Measurements from ENCODE around the gene VPS8. TPM values are rescaled to one million over a fixed set of nuclear protein-coding genes. Genes with fewer than 3 reads are reported as not detected.

The VPS8 gene
- total RNA-seq, 1 experiment from 2014 or later = 39.7 TPM

- Histone ChIP-seq H3K79me2 (ENCODE audit: insufficient read depth, low read length) (no peaks in the 10 kb centered on the region), H4K91ac (ENCODE audit: insufficient read length, low read depth, low read length) (no peak overlapping the region), H3K18ac (ENCODE audit: insufficient read length, low read depth, low read length) (no peak overlapping the region), H3K23me2 (ENCODE audit: insufficient read length, low read depth, low read length, poor library complexity, severe bottlenecking) (no peaks in the 10 kb centered on the region), H2BK15ac (ENCODE audit: low read depth, low read length) (no peak overlapping the region), H3K56ac (ENCODE audit: insufficient read length, low read depth, low read length) (no peak overlapping the region), H3K14ac (ENCODE audit: insufficient read depth, low read length) (no peak overlapping the region), H4K20me1 (ENCODE audit: control insufficient read depth, insufficient read depth, insufficient read length) (no peaks in the 10 kb centered on the region), H4K8ac (replicated peaks; ENCODE audit: insufficient read length, low read depth, low read length) (no peak overlapping the region), H3K79me1 (ENCODE audit: insufficient read depth, low read depth, low read length, poor library complexity, severe bottlenecking) (no peaks in the 10 kb centered on the region), H3K4ac (ENCODE audit: low read depth, low read length) (no peak overlapping the region), H4K5ac (ENCODE audit: insufficient read length, low read depth, low read length) (no peak overlapping the region), H2BK20ac (ENCODE audit: low read depth, low read length, poor library complexity, severe bottlenecking) (no peak overlapping the region), H3K4me2 (ENCODE audit: insufficient read depth, insufficient read length, low read length) (no peak overlapping the region), H2BK12ac (ENCODE audit: insufficient read length, low read depth, low read length) (no peak overlapping the region), H2BK5ac (ENCODE audit: insufficient read length, low read length) (no peak overlapping the region), H2AFZ (ENCODE audit: low read length) (no peak overlapping the region), H3K23ac (ENCODE audit: insufficient read length, low read depth, low read length) (no peak overlapping the region), H3K27me3 (ENCODE audit: insufficient read depth, low read length) (no peaks in the 10 kb centered on the region), H3K9me3 (ENCODE audit: control insufficient read depth, low read depth, low read length) (no peaks in the 10 kb centered on the region), H3K9ac (ENCODE audit: extremely low read depth, insufficient read length, low read length) (no peak overlapping the region), H2BK120ac (ENCODE audit: low read depth, low read length, poor library complexity, severe bottlenecking) (no peak overlapping the region), H2AK5ac (ENCODE audit: insufficient read length, low read length) (no peak overlapping the region), H3K27ac (ENCODE audit: insufficient read length, low read depth, low read length) (no peak overlapping the region), H3T11ph (ENCODE audit: low read length) (no peak overlapping the region), H3K4me1 (ENCODE audit: insufficient read depth, low read length) (no peaks in the 10 kb centered on the region)
- Mint-ChIP-seq H3K27ac (no peak overlapping the region), H3K36me3 (ENCODE audit: insufficient read depth in 1 of 3, low read depth in 3 of 3) (no peaks in the 10 kb centered on the region), H3K27me3 (ENCODE audit: low read depth) (peaks cover 21% of the 10 kb centered on the region), H3K9me3 (no peaks in the 10 kb centered on the region; a peak in 2 of 5 replicates), H3K4me3 (no peak overlapping the region), H3K4me1 (peaks cover 25 to 46% of the 10 kb centered on the region in 2 experiments)
- peak; percentile 89 for DNase-seq
- no CpG with 5 or more reads among the region's 11 CpGs for WGBS (ENCODE audit: extremely low coverage, insufficient read length, low lambda C conversion rate)
- TF ChIP-seq, protein P1, sequence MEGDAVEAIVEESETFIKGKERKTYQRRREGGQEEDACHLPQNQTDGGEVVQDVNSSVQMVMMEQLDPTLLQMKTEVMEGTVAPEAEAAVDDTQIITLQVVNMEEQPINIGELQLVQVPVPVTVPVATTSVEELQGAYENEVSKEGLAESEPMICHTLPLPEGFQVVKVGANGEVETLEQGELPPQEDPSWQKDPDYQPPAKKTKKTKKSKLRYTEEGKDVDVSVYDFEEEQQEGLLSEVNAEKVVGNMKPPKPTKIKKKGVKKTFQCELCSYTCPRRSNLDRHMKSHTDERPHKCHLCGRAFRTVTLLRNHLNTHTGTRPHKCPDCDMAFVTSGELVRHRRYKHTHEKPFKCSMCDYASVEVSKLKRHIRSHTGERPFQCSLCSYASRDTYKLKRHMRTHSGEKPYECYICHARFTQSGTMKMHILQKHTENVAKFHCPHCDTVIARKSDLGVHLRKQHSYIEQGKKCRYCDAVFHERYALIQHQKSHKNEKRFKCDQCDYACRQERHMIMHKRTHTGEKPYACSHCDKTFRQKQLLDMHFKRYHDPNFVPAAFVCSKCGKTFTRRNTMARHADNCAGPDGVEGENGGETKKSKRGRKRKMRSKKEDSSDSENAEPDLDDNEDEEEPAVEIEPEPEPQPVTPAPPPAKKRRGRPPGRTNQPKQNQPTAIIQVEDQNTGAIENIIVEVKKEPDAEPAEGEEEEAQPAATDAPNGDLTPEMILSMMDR (conservative IDR thresholded peaks at IDR 0.05) = peak; percentile 93
These were observed 34.2 kb upstream of the VPS8 start for GRCh38 chr3:184777566-184778356.
